ENCODE data around the gene CD40.

CD40 gene

GRCh38 chr20:46172961-46173536 is 54.9 kb downstream of the CD40 start:
- no peak for DNase-seq (ENCODE audit: low read depth in 3 of 3)

- DNase-seq (ENCODE audit: low read depth in 3 of 3), result no peak
Observed at GRCh38 chr20:46173652-46174468, 55.7 kb downstream of the CD40 start.

GRCh38 chr20:46174469-46175126 is 56.5 kb downstream of the CD40 start:
- peak; percentile 39 to 54 (median 50) for DNase-seq (ENCODE audit: low read depth in 3 of 3)

- DNase-seq (ENCODE audit: low read depth in 3 of 3), result no peak
Observed at GRCh38 chr20:46175127-46175494, 57.0 kb downstream of the CD40 start.

GRCh38 chr20:46176739-46177378 is 58.7 kb downstream of the CD40 start:
- no peak for DNase-seq (ENCODE audit: low read depth in 3 of 3)

GRCh38 chr20:46177768-46178167 is 59.7 kb downstream of the CD40 start:
- no peak for DNase-seq (ENCODE audit: low read depth in 3 of 3)

GRCh38 chr20:46178891-46179290 is 60.8 kb downstream of the CD40 start:
- no peak for DNase-seq (ENCODE audit: low read depth in 3 of 3)

All from stimulated activated CD4-positive, alpha-beta T cell treated with anti-CD3 and anti-CD28 coated beads, TNF-alpha, amount 100 ng/mL, for 4 hours (primary cell).